Measurements from ENCODE around the gene ZMAT3.

DNA sequence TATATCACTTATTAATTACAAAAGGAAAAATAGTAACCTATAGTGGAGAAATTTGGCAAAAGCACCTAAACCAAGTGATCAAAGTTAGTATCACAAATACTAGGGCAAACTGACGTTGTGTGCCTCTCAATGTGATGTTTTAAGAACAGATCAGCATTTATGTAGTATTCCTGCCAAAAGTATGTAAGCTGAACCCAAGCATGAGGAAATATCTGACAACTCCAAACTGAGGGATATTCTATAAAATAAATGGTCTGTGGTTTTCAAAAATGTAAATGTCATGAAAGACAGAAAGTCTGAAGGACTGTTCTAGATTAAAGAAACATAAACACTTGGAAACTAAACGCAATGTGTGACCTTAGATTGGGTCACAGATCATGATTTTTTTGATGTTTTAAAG is 42.3 kb upstream of the ZMAT3 start:
- TF ChIP-seq EP300 (IDR thresholded peaks at IDR 0.05) (no peak), POLR2AphosphoS5 (IDR thresholded peaks at IDR 0.05) (no peak), POLR2A (IDR thresholded peaks at IDR 0.05) (no peak)
- TF ChIP-seq, protein P1, sequence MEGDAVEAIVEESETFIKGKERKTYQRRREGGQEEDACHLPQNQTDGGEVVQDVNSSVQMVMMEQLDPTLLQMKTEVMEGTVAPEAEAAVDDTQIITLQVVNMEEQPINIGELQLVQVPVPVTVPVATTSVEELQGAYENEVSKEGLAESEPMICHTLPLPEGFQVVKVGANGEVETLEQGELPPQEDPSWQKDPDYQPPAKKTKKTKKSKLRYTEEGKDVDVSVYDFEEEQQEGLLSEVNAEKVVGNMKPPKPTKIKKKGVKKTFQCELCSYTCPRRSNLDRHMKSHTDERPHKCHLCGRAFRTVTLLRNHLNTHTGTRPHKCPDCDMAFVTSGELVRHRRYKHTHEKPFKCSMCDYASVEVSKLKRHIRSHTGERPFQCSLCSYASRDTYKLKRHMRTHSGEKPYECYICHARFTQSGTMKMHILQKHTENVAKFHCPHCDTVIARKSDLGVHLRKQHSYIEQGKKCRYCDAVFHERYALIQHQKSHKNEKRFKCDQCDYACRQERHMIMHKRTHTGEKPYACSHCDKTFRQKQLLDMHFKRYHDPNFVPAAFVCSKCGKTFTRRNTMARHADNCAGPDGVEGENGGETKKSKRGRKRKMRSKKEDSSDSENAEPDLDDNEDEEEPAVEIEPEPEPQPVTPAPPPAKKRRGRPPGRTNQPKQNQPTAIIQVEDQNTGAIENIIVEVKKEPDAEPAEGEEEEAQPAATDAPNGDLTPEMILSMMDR (IDR thresholded peaks at IDR 0.05): no peak
